H1 (cell line): ENCODE measurements around the gene ZBTB25.

Experiments
- POLR2A ChIP-seq, 2 experiments: IDR thresholded peaks; 1 replicate in 1 of 2; 2 replicates in 1 of 2; pipeline ENCODE4 v1.6.1; 2011; ENCODE audit warnings: low read depth in 2 of 2, low read length in 2 of 2, mild to moderate bottlenecking in 2 of 2; ENCODE audit errors: control extremely low read depth in 1 of 2
- TAF1 ChIP-seq: IDR thresholded peaks from 2 replicates; pipeline ENCODE4 v1.6.1; 2011; ENCODE audit warnings: mild to moderate bottlenecking, low read depth, low read length

- TF ChIP-seq POLR2A (IDR thresholded peaks at IDR 0.05; ENCODE audit: control extremely low read depth in 1 of 2, low read depth in 2 of 2, low read length in 2 of 2) (no peak), TAF1 (no peak)
Measured at GRCh38 chr14:64409126-64409920, 94.3 kb downstream of the ZBTB25 start.
